Epithelial cell of proximal tubule (primary cell): ENCODE data around the gene OR52A1. TPM values are rescaled to one million over a fixed set of nuclear protein-coding genes. Genes with fewer than 3 reads are reported as not detected.

Experiments used
- DNase-seq: peaks from one replicate; pipeline ENCODE4 v3.0.0-alpha.2; 2011; ENCODE audit warnings: low read depth
- H3K4me3 ChIP-seq: 2 replicates; pipeline ENCODE4 v1.5.1; 2011; ENCODE audit warnings: low read depth, mild to moderate bottlenecking, low read length
- total RNA-seq: library from RNA; depleted of rRNA; stranded (reverse); fragments of >200 nt; gene quantifications from 2 replicates; pipeline ENCODE4 v1.2.3, GENCODE V29; 2015
- TF ChIP-seq, protein P1 (sequence below): conservative IDR thresholded peaks from 2 replicates; pipeline ENCODE4 v1.5.1; 2012; ENCODE audit warnings: low read depth, mild to moderate bottlenecking, low read length

OR52A1 gene
- total RNA-seq, 1 donor from 2014 or later: not detected

DNA sequence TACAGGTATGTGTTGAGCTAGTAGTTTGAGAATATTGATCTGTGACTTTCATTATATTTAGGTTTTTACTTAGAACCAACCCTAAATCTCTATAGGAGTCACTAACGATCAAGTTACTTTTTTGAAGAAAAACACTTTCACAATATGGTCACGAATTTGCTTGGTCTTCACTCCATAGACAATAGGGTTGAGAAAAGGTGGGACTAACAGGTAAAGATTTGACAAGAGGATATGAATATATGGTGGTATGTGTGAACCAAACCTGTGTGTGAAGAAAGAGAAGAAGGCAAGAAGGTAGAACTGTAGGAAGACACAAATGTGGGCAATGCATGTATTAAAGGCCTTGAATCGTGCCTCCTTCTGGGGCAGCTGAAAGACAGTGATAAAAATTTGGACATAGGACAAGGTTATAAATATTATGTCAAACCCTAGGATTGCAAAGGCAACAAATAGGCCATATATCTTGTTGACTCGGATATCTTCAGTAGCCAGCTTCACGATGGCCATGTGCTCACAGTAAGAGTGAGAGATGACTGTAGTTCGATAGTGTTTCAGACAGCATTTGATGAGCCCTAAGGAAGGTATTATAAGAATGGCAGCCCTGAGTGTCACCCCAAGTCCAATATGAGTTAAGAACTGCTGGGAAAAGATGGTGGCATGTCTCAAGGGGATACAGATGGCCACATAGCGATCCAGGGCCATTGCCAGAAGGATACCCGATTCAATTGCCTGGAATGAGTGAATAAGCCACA lies 22.8 kb downstream of the OR52A1 start:
- DNase-seq: no peak
- no peak overlapping the region for H3K4me3 ChIP-seq
- TF ChIP-seq, protein P1, sequence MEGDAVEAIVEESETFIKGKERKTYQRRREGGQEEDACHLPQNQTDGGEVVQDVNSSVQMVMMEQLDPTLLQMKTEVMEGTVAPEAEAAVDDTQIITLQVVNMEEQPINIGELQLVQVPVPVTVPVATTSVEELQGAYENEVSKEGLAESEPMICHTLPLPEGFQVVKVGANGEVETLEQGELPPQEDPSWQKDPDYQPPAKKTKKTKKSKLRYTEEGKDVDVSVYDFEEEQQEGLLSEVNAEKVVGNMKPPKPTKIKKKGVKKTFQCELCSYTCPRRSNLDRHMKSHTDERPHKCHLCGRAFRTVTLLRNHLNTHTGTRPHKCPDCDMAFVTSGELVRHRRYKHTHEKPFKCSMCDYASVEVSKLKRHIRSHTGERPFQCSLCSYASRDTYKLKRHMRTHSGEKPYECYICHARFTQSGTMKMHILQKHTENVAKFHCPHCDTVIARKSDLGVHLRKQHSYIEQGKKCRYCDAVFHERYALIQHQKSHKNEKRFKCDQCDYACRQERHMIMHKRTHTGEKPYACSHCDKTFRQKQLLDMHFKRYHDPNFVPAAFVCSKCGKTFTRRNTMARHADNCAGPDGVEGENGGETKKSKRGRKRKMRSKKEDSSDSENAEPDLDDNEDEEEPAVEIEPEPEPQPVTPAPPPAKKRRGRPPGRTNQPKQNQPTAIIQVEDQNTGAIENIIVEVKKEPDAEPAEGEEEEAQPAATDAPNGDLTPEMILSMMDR: no peak

DNA sequence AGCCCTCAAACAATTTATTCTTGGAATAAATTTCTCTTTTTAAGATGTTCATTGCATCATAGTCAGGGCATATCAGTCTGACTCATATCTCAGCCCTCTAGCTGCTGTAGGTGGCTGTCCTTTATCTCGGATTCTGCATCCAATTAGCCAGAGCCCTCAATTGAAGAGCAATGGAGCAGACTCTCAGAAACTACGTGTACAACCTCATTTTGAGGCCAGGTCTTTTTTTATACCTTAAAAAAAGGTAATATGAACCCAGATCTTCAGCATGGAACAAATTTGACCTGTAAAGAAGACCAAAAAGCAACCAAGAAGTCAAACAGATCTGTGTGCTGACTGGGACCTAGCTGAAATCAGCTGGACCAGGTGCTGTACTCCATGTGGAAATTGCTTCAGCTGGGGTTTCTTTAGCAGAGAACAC lies 25.1 kb downstream of the OR52A1 start:
- no peak overlapping the region for H3K4me3 ChIP-seq
- DNase-seq: no peak
- TF ChIP-seq, protein P1: no peak

DNA sequence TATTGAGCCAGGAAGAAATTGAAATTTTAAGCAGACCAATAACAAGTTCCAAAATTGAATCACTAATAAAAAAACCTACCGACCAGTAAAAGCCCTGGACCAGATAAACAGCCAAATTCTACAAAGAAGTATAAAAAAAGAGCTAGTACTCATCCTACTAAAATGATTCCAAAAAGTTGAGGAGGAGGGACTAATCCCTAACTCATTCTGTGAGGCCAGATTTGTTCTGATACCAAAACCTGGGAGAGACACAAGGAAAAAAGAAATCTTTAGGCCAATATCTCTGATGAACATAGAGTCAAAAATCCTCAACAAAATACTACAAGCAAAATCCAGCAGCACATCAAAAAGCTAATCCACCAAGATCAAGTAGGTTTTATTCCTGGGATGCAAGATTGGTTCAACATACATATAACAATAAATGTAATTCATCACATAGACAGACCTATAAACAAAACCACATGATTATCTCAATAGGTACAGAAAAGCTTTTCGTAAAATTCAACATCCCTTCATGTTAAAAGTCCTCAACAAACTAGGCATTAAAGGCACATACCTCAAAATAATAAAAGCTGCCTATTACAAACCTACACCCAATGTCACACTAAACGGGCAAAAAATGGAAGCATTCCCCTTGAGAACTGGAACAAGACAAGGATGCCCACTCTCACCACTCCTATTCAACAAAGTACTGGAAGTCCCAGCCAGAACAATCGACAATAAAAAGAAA lies 29.5 kb downstream of the OR52A1 start:
- TF ChIP-seq, protein P1: no peak
- no peak overlapping the region for H3K4me3 ChIP-seq
- DNase-seq: no peak

DNA sequence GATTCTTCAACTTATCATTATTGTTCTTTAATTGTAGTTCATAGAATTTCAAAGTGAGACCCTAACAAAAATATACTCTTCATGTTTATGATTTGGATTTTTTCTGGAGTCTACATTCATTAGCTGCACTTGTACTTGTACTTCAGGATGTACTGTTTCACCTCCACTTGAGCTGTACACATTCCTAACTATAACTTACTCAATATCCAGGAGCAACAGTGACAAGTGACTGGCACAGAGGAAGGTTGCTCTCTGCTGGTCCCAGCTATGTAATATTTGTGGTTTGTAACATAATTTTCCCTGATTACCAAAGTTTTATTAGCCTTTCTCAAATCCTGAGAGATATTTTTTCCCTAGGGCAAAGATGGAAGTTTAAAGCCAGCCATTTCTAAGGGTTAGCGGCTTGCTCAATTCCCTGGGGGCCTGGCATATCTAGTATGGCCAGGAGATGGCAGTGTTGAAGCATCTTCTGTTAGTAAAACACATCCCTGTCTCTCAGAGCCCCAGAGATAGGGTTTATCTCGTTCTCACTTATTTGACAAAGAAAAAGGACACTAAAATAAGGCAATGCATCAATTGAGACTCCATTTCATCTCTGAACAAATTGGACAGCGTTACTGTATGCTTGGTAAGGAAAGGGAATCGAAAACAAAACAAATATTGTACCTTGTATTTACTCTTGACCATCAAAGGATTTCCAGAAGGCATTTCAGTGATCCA lies 30.6 kb downstream of the OR52A1 start:
- TF ChIP-seq, protein P1: peak; percentile 91
- no peak overlapping the region for H3K4me3 ChIP-seq
- peak; percentile 19 for DNase-seq

DNA sequence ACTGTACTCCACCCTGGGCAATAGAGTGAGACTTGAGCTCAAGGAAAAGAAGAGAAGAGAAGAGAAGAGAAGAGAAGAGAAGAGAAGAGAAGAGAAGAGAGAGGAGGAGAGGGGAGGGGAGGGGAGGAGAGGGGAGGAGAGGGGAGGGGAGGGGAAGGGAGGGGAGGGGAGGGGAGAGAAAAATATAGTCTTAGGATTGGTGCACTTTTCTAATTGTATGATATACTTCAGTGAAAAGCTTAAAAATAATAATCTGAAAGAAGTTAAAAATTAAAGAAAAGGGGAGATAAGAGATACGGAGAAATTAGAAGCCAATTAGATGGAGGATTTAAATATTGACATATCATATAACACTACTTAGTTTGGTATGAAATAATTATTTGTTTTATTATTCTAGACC lies 35.7 kb downstream of the OR52A1 start:
- TF ChIP-seq, protein P1: no peak
- DNase-seq: no peak
- H3K4me3 ChIP-seq: no peak overlapping the region

DNA sequence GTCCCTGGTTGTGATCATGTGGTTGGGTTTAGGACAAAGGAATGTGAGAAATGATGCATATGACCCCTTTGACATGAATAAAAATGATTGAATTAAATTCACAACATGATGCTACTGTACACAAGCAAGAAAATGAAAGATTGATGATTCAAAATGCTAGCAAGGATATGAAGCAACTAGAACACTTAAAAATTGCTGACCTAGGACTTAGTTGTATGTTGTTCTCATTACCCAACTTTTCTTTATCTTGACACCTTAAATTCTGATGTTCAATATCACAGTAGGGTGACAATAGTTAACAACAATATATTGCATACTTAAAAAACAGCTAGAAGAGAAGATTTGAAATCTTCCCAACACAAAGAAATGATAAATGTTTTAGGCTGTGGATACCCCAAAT lies 37.0 kb downstream of the OR52A1 start:
- DNase-seq: no peak
- no peak overlapping the region for H3K4me3 ChIP-seq
- TF ChIP-seq, protein P1: no peak
